ENCODE measurements around the gene MGLL. TPM values are rescaled to one million over a fixed set of nuclear protein-coding genes. Genes with fewer than 3 reads are reported as not detected.

Gene MGLL
- total RNA-seq, 1 experiment from 2014 or later = 42.4 TPM

DNA sequence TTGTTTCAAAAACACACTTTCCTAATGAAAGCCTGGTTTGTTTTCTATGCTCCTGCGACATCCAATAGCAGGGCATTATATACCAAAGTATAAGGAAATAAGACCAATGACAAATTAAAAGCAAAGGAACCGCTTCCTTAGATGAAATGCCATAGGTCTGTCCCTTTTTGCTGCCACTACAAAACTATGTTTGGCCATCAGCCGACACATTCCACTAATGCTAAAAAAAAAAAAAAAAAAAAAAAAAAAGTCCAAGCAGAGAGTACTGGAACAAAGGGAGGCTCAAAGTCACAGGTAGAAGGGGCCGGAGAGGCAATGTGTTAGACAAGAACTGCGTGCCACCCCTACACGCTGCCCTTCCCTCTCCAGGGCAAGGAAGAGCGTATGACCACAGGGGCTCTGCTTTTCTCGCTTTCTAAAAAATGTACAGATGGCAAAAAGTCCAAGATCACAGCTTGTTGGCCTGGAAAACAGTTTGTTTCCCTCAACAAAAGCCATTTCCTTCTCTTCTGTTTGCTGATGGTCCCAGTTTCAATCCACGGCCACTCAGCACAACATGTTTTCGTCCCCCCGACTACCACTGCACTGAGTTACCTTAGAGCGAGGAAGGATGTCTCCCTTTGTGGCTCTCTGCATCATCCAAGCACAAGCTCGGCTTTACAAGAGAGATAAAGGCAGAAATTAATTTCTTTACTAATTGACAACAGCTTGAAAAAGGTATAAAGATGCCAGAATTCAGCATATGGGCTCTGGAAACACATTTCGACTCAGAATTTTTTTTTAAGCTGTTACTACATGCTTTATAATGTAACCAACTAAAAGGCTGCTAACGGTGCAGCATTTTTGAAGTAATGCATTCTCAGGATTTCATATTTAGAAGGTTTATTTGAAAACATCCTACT, 78.7 kb downstream of the MGLL start:
- TF ChIP-seq, protein P1, sequence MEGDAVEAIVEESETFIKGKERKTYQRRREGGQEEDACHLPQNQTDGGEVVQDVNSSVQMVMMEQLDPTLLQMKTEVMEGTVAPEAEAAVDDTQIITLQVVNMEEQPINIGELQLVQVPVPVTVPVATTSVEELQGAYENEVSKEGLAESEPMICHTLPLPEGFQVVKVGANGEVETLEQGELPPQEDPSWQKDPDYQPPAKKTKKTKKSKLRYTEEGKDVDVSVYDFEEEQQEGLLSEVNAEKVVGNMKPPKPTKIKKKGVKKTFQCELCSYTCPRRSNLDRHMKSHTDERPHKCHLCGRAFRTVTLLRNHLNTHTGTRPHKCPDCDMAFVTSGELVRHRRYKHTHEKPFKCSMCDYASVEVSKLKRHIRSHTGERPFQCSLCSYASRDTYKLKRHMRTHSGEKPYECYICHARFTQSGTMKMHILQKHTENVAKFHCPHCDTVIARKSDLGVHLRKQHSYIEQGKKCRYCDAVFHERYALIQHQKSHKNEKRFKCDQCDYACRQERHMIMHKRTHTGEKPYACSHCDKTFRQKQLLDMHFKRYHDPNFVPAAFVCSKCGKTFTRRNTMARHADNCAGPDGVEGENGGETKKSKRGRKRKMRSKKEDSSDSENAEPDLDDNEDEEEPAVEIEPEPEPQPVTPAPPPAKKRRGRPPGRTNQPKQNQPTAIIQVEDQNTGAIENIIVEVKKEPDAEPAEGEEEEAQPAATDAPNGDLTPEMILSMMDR (IDR thresholded peaks at IDR 0.05; ENCODE audit: unreplicated experiment) = no peak
- Mint-ChIP-seq H3K4me1 (ENCODE audit: low read depth, unreplicated experiment) (peaks cover 32% of the 10 kb centered on the region), H3K36me3 (ENCODE audit: insufficient read depth, unreplicated experiment) (peaks cover 15% of the 10 kb centered on the region), H3K27me3 (ENCODE audit: unreplicated experiment) (no peaks in the 10 kb centered on the region), H3K9me3 (ENCODE audit: low read depth, unreplicated experiment) (no peaks in the 10 kb centered on the region), H3K4me3 (ENCODE audit: low read depth, unreplicated experiment) (no peak overlapping the region), H3K27ac (ENCODE audit: unreplicated experiment) (no peak overlapping the region)
- intact Hi-C loops (cut with micrococcal nuclease; ENCODE audit: unreplicated experiment) = no loop called here
- DNase-seq = no peak
- CTCF ChIA-PET = interaction anchor here (1.1 kb wide), 1 partner anchor 89 kb away, joined by 3 read pairs; no protein-coding TSS in a partner anchor
- no TSS peak for BruUV-seq (replicated peaks)

GRCh38 chr3:127742580-127742979, 79.7 kb downstream of the MGLL start:
- peaks cover 22% of the 10 kb centered on the region for H3K4me1 Mint-ChIP-seq (ENCODE audit: low read depth, unreplicated experiment)
- CTCF ChIA-PET = interaction anchor here (0.6 kb wide), 1 partner anchor 73 kb away, joined by 3 read pairs; no protein-coding TSS in a partner anchor

GRCh38 chr3:127741690-127742089, 80.6 kb downstream of the MGLL start:
- peaks cover 13% of the 10 kb centered on the region for H3K4me1 Mint-ChIP-seq (ENCODE audit: low read depth, unreplicated experiment)

More at GRCh38 chr3:127742580-127742979, 79.7 kb downstream of the MGLL start:
- intact Hi-C loops (cut with micrococcal nuclease; ENCODE audit: unreplicated experiment) = no loop called here
- no TSS peak for BruUV-seq (replicated peaks)
- DNase-seq = no peak
- H3K27ac Mint-ChIP-seq (ENCODE audit: unreplicated experiment) = no peak overlapping the region
- H3K4me3 Mint-ChIP-seq (ENCODE audit: low read depth, unreplicated experiment) = no peak overlapping the region
- H3K9me3 Mint-ChIP-seq (ENCODE audit: low read depth, unreplicated experiment) = no peaks in the 10 kb centered on the region
- H3K27me3 Mint-ChIP-seq (ENCODE audit: unreplicated experiment) = no peaks in the 10 kb centered on the region
- TF ChIP-seq, protein P1 (IDR thresholded peaks at IDR 0.05; ENCODE audit: unreplicated experiment) = no peak
- peaks cover 7% of the 10 kb centered on the region for H3K36me3 Mint-ChIP-seq (ENCODE audit: insufficient read depth, unreplicated experiment)

GRCh38 chr3:127741246-127741645, 81.1 kb downstream of the MGLL start:
- CTCF ChIA-PET = interaction anchor here (1.2 kb wide), 1 partner anchor 47 kb away, joined by 4 read pairs; no protein-coding TSS in a partner anchor
- DNase-seq = no peak
- Mint-ChIP-seq H3K9me3 (ENCODE audit: low read depth, unreplicated experiment) (no peaks in the 10 kb centered on the region), H3K36me3 (ENCODE audit: insufficient read depth, unreplicated experiment) (no peaks in the 10 kb centered on the region), H3K4me1 (ENCODE audit: low read depth, unreplicated experiment) (peaks cover 11% of the 10 kb centered on the region), H3K27me3 (ENCODE audit: unreplicated experiment) (no peaks in the 10 kb centered on the region), H3K4me3 (ENCODE audit: low read depth, unreplicated experiment) (no peak overlapping the region), H3K27ac (ENCODE audit: unreplicated experiment) (no peak overlapping the region)
- intact Hi-C loops (cut with micrococcal nuclease; ENCODE audit: unreplicated experiment) = no loop called here
- TF ChIP-seq, protein P1 (IDR thresholded peaks at IDR 0.05; ENCODE audit: unreplicated experiment) = no peak
- BruUV-seq (replicated peaks) = no TSS peak

More at GRCh38 chr3:127741690-127742089, 80.6 kb downstream of the MGLL start:
- CTCF ChIA-PET = no interaction called here
- DNase-seq = no peak
- Mint-ChIP-seq H3K36me3 (ENCODE audit: insufficient read depth, unreplicated experiment) (no peaks in the 10 kb centered on the region), H3K27me3 (ENCODE audit: unreplicated experiment) (no peaks in the 10 kb centered on the region), H3K27ac (ENCODE audit: unreplicated experiment) (no peak overlapping the region), H3K9me3 (ENCODE audit: low read depth, unreplicated experiment) (no peaks in the 10 kb centered on the region), H3K4me3 (ENCODE audit: low read depth, unreplicated experiment) (no peak overlapping the region)
- intact Hi-C loops (cut with micrococcal nuclease; ENCODE audit: unreplicated experiment) = no loop called here
- TF ChIP-seq, protein P1 (IDR thresholded peaks at IDR 0.05; ENCODE audit: unreplicated experiment) = no peak
- BruUV-seq (replicated peaks) = no TSS peak
